Measurements from ENCODE around the gene QDPR.
"Not testable (repeated sequence)": the region's sequence is repeated elsewhere in the genome, so short reads cannot be mapped to it uniquely, and the experiment has no call there.

Gene QDPR

DNA sequence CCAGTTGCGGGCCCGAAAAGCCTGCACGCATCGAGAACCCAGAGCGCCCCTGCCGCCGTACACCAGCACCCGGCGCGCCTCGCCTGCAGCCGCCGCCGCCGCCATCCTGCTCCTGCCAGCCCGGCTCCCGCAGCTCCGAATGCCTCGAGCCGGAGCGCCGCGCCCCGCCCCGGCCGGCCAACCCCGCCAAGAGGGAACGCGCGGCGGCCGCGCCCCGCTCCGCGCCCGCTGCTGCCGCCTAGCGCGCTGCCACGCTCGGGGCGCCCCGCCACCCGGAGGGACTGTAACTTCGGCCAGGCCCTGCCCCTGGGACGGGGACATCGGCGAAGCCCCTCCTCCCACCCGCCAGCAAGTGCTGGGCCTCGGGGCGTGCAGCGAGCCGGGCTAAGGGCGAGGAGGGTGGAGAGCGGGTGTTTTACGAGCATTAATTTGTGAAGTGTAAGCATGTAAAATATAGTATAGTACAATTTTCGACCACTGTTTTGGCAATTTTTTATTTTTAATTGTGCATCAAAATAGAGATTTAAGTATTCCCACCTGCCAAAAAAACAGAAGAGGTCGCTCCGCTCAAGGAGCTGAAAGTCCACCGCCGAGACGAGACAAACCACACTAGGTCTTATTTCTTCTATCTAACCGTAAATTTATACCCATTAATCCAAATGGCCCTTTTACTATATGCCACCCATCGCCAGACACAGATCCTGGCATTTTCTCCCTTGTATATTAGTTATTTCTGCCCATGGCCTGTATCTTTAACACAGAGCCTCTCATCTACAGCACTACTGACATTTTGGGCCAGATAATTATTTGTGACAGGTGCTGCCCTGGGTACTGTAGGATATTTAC is at the start of gene QDPR:
TSS of gene QDPR (minus strand) at position 141 of the 846 bp plus-strand sequence. CDS start at position 105, 36 bp downstream.
- no peak for DNase-seq

DNA sequence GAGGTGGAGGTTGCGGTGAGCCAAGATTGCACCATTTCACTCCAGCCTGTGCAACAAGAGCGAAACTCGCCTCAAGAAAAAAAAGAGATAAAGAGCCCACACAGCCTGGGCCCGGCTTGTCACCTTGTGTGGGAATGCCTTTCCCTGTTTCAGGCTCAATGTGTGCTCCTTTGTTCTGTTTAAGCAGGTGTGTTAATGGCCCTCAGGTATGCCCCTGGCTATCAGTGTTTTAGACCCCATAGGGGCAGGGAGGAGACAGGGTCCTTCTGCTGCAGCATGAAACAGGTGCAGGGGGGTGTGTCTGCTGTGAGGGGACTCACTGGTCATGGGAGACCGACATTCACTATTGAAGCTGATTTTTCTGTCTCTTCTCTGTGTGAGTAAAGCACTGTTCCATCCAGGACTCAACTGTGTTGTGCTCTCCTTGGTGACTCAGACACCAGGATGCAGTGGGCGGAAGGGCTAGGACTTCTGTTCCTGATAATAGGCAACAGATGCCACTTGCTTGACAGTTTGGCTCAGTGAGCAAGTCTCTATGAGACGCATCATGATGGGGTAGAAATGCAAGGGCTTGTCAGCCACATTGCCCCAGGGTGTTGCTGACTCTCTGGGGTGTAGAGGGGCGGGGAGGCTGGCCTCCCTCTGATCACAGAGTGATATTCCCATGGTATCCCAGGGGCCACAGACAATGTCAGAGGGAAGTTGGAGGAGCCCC is 49.5 kb upstream of the QDPR start:
- DNase-seq = no peak

DNA sequence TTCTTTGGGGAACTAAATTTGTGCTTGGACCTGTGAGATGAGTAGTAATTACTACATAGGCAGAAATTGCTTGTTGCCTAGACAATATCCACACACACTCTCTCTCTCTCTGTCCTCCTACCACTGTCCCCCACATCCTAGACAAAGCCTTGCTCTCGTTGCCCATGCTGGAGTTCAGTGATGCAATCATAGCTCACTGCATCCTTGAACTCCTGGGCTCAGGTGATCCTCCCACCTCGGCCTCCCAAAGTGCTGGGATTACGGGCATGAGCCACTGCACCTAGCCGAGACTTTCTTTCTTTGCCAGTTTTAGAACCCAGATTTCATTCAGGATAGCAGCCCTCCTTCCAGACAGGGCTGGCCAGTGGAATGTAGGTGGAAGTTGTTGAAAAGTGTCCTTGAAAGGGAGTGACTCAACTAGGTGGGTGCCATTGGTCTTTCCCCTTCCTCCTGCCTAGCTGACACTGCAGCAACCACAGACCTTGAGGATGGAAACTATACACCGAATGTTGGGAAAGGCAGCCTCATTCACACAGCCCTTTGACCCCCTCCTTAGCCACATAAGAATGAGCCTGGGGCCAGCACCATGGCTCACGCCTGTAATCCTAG is 48.3 kb upstream of the QDPR start:
- no peak for DNase-seq

DNA sequence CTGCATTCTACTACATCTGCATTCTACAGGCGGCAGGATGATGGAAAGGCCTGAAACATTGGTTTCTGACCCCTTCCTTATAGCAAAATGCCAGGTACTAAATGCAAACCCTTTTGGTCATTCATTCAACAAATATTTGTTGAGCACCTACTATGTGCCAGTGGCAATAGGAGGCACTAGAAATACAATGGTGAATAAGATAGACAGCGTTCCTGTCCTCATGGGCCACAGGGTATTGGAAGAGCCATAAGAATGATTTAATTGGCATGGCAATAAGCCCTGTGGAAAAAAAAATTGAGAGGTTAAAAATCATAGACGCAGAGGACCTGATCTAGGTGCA is 47.8 kb upstream of the QDPR start:
- DNase-seq = no peak

DNA sequence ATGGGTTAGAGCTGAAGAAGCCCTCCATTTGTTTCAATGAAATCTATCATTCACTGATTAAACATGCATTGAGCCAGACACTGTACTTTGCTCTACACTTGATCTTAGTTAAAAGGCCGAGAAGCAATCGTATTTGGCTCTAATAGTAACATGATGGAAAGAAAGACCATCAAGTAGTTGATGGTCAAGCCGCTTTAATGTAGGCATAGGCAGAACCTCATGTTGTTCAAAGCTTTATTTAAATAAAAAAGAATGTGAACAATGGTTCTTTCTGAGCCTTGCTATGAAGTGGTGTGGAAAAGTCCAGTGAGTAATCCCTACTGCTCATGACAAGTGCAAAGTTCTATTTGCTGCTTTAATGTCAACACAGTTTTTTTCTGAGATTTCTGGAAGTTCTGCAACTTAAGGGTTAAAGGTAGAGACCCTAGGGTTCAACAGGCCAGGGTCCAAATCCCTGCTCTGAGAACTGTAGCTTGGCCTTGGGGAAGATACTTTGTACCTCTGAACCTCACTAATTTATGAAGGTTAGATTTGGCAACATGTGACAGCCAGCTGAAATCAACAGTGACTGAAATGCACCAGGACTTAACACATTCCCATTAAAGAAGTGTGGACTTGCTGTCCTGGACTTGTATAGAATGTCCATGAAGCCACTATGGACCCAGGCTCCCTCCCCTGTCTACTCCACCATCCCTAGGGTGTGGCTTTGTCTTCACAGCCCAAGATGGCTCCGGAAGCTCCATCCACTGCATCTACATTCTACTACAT is 47.2 kb upstream of the QDPR start:
- DNase-seq = no peak

DNA sequence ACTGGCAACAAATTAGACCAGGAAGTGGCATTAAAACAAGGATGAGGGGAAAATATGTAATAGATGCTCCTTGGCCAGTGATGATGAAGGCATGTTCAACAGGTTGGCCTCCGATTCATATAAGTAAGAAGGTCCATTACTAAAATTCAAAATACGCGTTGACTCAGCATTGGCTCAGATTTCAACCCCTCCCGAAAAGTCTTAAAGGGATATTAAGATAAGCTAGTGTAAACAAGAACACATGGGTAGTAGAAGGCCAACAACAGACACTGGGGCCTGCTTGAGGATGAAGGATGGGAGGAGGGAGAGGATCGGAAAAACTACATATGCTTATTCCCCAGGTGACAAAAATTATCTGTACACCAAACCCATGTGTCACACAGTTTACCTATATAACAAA is 46.0 kb upstream of the QDPR start:
- no peak for DNase-seq

DNA sequence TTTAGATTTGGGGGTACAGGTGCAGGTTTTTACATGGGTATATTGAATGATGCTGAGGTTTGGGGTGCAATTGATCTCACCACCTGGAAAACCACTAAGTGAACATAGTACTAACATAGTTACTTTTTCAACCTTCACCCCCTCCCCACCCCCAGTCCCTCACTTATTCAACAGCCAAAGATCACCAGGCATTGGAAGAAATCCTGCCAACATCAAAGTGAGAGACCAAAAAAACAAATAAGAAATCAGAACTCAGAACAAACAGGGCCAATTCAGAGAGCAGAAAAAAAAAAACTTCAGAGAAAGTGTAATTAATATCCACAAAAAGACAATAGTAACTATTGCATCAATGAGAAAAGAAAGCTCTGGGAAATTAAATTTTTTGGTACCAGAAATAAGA is 44.6 kb upstream of the QDPR start:
- no peak for DNase-seq

DNA sequence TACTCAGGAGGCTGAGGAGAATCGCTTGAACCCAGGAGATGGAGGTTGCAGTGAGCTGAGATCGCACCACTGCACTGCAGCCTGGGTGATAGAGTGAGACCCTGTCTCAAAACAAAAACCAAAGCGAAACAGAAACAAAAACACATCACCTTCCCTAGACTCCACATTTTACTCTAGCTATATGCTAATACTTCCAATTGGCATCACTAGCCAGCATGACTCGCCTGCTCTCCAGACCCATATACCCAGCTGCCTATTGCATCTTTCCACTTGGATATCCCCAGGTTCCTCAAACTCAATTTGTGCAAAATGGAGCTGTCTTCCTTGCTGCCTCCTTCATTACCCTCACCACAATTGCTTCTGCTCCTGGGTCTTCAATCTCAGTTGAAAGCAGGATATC is 42.7 kb upstream of the QDPR start:
- DNase-seq = no peak

DNA sequence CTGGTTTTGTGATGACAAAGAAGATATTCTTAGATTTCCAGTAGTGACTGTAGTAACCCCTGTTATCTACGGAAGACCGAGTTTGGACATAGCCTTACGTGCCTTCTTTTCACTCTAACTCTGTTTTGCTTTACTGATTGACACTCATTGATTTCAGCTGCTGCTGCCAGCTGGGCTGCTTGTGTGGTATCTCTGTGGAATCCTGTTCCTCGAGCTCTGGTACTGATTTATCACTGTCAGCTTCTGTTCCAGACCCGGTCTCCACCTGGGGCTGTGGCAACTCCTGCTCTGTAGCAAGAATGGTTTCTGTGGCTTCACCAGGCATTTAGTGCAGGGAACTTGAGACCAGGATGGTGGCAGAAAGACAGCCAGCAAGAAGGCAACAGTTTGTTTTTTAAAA is 40.5 kb upstream of the QDPR start:
- no peak for DNase-seq

DNA sequence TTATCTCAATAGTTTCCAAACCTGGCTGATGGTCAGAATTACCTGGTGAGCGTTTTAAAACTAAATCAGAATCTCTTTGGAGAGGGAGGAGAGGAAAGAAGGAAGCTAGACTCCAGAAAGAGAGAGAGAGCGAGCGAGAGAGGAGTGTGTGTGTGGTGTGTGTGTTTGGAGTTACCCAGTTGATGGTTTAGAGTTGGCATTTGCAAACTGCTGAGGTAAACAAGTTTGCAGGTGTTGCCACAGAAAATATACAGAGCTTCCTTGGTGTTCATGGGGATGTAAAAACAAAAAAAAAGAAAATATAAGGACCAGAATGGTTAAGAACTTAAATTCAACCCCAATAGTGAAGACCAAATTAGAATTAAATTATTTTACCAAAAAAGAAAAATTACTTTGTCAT is 38.7 kb upstream of the QDPR start:
- no peak for DNase-seq

DNA sequence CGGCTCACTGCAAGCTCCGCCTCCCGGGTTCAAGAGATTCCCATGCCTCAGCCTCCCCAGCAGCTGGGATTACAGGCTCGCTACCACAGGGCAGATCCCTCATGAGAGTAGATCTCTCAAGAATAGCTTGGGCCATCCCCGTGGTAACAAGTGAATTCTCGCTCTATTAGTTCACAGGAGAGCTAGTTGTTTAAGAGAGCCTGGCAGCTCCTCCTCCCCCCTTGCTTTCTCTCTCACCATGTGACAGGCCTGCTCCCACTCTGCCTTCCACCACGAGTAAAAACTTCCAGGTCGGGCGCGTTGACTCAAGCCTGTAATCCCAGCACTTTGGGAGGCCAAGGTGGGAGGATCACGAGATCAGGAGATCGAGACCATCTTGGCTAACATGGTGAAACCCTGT is 34.8 kb upstream of the QDPR start:
- no peak for DNase-seq

DNA sequence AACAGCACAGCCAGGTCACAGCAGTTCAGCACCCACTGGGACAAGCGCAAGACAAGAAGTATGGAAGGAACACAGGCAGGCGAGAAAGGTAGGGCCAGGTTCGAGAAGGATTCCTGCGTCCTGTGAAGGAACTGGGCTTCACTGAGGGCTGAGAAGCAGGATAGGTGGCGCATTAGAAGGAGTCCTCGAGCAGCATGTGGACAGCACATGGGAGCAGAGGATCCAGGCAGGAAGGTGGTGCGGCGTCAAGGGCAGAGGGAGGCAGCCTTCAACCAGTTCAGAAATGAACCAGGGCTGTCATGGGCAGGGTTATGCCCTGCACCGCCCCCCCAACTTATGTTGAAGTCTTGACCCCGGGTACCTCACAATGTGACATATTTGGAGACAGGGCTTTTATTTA is 34.3 kb upstream of the QDPR start:
- DNase-seq = no peak

DNA sequence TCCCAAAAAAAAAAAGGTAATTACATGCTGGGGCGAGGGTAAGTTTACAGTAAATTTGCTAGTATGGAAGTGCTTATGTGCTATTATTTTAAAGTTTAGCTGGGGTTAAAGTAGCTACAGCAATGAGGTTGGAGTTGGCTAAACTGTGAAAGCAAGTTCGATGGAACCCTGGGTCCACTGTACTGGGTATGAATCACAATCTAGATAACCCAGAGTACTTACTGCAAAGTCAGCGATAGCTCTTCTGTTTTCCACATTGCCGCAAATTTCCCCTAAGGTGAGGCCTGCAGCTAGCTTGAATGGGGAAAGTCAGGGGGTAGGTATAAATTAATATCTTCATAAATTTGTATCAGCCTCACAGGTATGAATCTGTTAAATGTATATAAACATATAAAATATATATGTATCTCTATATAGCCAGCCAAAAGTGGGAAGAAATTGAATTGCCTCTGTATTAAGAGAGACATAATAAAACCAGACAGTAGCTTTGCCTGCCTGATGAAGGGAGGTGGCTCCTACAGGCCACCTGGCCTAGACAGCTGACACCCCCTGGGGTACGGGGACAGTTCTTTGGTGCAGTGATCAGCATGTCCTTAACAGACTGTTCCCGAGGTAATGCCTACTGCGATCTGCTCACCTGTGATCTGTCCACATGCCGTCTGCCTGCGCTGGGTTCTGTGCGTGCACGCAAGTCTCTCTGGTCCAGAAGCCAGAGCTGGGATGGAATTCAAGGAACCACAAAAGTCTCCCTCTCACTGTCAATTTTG is 33.7 kb upstream of the QDPR start:
- no peak for DNase-seq

DNA sequence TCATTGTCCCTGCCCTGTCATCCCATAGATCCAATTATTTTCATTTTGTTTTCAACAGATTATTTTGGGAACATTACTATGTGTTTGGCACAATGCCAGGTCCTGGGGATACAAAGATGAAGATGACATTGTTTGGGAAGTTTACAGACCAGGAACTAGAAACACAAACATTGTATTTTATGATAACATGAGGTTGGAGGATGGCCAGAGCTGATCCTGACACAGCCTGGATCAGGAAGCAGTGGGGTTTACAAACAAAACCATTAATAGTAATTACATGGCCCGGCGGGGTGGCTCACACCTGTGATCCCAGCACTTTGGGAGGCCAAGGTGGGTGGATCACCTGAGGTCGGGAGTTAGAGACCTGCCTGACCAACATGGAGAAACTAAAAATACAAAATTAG is 32.9 kb upstream of the QDPR start:
- no peak for DNase-seq

DNA sequence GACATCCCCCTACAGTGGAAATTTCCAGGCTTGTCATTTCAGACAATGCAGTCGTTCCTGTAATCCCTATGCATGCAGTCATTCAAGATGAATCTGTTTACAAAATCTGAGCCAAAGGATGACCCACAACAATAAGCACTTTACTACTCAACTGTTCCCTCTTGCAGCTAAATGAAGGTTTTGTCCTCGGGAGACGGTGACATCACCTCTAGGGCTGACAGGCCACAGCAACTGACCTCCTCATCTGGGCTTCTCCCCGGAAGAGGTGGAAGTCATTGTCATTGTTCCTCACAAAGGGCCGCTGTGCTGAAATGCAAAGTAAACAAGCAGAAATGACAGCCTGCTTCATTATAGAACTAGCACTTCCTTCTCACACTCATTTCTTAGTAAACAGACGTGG is 32.3 kb upstream of the QDPR start:
- DNase-seq = no peak

DNA sequence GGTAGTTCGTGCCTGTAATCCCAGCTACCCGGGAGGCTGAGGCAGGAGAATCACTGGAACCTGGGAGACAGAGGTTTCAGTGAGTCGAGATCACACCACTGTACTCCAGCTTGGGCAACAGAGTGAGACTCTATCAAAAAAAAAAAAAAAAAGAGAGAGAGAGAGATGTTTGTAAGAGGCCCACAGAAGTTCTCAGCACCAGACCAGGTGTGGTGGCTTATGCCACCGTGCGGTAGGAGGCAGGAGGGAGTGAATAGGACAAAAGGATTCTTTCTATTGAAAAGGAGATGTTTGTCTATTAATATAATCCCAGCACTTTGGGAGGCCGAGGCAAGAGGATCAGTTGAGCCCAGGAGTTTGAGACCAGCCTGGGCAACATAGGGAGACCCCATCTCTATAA is 25.2 kb upstream of the QDPR start:
- not testable (repeated sequence) for DNase-seq

DNA sequence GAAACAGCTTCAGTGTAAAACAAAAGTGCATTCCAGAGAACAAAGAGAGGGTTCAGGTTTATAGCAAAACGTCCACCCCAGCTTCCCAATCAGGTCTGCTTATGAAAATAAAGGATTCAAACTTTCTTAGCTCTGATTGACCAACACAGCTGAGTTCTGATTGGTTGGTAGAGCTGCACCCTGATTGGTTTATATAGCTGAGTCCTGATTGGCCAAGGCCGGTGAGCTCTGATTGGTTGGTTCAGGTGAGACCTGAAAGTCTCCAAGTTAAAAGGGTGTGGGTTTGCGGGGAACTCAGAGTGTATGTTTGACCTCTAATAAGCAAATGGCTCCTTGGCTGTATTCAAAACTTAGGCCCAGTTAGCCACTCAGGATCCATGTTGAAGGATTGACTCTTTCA is 24.0 kb upstream of the QDPR start:
- no peak for DNase-seq

DNA sequence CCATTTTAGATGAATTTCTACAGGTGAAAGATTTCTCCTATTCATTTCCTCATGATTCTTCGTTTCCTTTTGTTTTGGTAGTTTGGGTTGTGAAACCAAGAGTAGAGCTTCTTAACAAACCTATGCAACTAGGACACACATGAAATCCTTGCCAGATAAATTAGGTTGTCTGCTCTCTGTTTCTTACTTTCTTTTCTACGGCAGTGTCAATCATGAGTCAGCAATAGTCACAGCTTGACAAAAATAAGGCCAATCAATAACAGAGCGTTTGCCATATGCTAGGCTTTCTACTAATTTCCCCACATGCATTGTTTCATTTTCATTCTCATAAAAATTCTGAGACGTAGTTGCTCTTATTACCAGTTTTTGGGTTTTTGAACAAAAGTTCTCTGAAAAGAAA is 23.4 kb upstream of the QDPR start:
- no peak for DNase-seq

DNA sequence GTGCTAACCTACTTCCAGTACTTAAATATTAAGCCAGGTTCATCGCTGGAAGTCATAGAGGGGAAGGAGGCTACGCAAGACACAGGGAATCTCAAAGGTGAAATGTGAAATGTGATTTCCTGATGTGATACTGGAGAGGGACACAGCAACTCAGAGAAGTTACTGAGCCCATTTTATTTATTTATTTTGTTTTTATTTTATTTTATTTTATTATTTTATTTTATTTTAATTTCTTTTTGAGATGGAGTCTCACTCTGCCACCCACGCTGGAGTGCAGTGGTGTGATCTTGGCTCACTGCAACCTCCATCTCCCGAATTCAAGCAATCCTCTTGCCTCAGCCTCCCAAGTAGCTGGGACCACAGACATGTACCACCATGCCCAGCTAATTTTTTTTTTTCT is 22.8 kb upstream of the QDPR start:
- no peak for DNase-seq

DNA sequence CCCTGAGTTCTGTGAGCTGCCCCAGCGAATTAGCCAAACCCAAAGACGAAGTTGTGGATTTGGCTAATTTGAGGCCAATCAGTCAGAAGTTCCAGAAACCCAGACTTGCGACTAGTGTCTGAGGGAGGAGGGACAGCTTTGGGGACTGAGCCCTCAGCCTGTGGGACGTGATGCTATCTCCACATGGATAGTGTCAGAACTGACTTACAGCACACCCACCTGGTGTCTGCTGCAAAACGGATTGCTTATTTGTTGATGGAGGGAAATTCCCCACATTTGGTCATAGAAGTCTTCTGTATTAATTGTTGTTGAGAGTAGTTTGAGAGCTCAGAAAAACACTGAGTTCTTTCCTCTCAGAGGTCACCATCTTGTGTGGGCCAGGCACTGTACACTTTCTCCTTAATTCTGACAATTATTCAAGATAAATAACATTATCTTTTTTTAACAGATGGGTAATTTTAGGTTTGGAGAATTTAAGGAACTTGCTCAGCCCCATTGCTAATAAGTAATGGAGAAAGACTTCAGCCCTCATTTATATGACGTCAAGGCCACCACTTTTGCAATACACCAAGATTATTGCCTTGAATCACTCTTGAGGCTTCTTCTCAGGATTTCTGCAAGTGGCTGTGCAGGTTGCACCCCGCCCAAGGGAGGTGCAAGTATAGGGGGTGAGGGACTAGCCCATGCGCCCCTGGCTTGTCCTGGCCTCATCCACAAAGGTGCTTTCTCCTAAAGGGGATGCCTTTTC is 19.8 kb upstream of the QDPR start:
- no peak for DNase-seq

DNA sequence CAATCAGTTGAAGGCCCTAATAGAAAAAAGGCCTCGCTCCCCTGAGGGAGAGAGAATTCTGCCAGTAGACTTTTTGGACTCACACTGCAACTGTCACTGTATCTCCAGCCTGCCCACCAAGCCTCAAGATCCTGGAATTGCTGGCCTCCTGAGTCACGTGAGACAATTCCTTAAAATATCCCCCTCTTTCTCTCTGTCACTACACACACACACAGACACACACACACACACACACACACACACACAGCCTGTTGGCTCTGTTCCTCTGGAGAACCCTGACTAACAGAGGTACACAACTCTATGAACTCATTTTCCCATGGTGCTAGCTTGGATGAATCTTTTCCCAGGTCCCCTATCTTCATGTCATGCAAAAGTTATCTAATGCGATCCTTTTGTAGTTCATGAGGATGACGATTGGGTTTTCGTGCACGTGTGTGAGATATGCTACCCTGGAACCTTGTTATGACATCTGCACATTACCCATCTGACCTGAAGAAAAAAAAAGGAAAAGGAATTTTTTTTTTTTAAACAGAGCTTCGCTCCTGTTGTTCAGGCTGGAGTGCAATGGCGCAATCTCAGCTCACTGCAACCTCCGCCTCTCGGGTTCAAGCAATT is 16.8 kb upstream of the QDPR start:
- no peak for DNase-seq

Measured in cortex of kidney (tissue), 1 donor.